Activated T-cell treated with anti-CD3 and anti-CD28 coated beads for 48 hours (primary cell): Measurements from ENCODE around the gene SMIM22.
"Not testable (repeated sequence)": the region's sequence is repeated elsewhere in the genome, so short reads cannot be mapped to it uniquely, and the experiment has no call there.

ENCODE experiments used
- DNase-seq: peaks from one replicate; pipeline ENCODE4 v3.0.0-alpha.2; 2020; ENCODE audit warnings: low read depth

SMIM22 gene

GRCh38 chr16:4768549-4769305, 26.4 kb upstream of the SMIM22 start:
- DNase-seq: peak; percentile 90

- no peak for DNase-seq
Observed at GRCh38 chr16:4769306-4769638, 25.9 kb upstream of the SMIM22 start.

DNA sequence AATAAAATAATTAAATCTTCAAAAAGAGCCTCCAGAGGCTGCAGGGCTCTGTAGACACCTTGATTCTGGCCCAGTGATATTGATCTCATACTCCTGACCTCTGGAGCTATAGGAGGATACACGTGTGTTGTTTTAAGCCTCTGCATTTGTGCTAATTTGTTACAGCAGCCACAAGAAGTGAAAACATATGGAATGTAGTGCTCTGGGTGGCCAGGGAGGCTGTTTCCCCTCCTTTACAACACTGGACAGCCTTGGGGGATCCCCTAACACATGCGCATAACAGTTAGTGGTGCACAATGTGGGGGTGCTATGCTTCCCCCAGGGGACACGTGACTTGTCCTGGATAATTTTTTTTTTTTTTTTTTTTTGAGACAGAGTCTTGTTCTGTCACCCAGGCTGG, 23.5 kb upstream of the SMIM22 start:
- no peak for DNase-seq

DNA sequence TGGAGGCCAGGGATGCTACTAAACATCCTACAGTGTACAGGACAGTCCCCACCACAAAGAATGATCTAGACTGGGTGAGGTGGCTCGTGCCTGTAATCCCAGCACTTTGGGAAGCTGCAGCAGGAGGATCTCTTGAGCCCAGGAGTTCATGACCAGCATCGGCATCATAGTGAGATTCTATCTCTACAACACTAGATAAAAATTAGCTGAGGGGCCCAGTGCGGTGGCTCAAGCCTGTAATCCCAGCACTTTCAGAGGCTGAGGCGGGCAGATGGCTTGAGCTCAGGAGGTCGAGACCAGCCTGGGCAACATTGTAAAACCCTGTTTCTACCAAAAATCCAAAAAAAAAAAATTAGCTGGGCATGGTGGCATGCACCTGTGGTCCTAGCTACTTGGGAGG, 22.8 kb upstream of the SMIM22 start:
- no peak for DNase-seq

DNA sequence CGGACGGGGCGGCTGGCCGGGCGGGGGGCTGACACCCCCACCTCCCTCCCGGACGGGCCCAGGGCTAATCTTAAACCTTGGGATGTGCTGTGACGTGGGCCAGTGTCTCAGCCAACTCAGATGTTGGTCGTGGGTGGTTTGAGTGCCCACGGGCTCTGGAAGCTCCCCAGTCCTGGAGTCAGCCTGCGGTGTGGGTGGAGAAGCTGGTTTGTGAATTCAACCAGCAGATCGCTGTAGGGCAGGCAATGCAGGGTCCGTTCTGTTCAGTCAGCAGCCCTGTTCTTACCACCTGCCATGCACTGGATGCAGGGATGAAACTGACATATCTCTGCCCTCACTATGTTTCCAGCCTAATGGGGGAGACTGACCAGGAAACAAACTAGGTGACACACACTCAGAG, 20.2 kb upstream of the SMIM22 start:
- DNase-seq: no peak

- DNase-seq: no peak
Observed at GRCh38 chr16:4776141-4776705, 18.9 kb upstream of the SMIM22 start.

DNA sequence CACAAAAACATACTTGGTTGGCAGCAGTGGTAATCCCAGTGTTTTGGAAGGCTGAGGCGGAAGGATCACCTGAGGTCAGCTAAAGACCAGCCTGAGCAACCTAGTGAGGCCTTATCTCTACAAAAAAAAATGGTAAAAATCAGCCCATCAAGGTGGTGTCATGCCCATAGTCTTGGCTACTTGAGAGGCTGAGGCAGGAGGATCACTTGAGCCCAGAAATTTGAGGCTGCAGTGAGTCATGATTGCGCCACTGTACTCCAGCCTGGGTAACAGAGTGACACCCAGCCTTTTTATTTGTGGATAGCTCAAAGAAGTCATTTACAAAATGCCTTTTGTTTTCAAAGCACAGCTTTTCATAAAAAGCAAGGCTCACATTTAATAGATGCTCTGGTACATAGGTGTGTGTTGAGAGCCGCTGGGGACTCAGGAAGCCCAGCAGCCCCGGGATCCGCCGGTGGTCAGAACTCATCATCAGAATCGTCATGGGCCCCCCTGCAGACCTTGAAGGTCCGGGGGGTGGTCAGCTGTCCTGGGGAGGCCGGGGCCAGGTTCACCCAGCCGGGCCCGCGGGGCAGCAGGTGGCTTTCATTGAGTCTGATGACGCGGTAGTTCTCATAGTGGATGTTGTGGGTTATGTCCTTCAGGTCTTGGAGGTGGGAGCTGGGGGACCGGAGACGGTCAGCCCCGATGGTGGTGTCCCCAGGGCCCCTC, 17.7 kb upstream of the SMIM22 start:
- no peak for DNase-seq

GRCh38 chr16:4778050-4778392, 17.1 kb upstream of the SMIM22 start:
- no peak for DNase-seq

DNA sequence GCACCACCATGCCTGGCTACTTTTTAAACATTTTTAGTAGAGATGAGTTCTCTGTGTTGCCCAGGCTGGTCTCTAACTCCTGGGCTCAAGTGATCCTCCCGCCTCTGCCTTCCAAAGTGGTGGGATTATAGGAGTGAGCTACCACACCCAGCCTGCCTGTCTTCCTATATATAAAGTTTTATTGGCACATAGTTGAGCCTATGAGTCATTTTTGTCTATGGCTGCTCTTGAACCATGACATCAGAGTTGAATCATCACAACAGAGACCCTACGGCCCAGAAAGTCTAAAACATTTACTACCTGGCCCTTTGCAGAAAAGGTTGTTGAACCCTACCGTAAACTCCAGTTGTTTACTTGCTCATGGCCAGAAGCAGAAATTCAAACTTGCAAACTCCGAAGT, 14.9 kb upstream of the SMIM22 start:
- no peak for DNase-seq

DNA sequence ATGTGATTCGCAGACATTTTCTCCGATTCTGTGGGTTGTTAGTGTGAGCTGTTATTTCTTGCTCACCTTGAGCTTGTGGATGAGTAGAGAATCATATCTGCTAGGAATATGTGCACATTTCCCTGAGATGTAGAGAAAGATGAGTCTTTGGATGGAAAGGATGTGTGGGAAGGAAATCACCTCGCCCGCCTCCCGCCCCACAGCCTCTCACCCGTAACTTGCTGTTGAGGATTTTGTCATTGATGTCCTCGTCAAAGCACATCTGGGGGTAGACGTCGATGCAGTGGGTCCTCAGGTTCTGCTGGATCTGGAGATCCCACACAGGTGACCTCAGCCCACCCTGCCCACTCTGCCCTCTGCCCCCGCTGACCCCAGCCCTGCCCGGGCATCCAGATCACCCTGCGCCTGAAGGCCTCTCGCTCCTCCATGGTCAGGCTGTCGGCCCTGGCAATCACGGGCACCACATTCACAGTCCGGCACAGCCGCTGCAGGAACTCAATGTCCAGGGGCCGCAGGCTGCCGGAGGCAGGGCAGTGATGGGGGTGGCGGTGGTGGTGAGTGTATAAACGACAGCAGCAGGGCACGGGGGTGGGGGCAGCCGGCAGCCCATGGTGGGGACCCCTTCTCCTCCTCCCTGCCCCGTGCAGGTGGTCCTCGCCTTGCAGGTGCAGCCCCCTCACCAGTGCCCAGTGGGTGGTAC, 11.8 kb upstream of the SMIM22 start:
- DNase-seq: no peak

DNA sequence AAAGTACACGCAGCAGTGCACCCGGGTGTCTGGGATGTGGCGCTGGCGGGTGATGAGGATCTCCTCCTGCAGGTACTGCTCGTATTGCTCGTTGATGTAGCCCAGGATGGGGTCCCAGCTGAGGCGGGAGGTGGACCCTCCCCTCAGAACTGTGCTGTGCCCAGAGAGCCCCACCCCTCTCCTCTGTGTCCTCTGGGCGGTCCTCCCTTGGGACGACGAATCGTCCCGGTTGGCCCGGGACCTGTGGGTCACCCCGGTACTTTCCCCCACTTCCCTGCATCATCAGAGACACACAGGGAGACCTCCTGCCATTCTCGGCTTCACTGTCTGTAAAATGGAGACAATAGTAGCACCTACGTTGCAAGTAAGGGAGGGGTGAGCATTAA, 11.2 kb upstream of the SMIM22 start:
- DNase-seq: no peak

DNA sequence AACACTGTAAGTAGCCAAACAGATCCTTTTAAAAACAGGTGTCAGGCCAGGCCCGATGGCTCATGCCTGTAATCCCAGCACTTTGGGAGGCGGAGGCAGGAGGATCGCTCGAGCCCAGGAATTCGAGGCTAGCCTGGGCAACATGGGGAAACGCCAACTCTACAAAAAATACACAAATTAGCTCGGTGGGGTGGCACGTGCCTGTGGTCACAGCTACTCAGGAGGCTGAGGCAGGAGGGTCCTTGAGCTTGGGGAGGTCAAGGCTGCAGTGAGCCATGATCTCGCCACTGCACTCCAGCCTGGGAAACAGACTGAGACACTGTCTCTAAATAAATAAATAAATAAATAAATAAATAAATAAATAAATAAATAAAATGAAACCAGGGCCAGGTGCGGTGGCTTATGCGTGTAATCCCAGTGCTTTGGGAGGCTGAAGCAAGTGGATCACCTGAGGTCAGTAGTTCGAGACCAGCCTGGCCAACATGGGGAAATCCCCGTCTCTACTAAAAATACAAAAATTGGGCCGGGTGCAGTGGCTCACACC, 10.7 kb upstream of the SMIM22 start:
- DNase-seq: not testable (repeated sequence)

DNA sequence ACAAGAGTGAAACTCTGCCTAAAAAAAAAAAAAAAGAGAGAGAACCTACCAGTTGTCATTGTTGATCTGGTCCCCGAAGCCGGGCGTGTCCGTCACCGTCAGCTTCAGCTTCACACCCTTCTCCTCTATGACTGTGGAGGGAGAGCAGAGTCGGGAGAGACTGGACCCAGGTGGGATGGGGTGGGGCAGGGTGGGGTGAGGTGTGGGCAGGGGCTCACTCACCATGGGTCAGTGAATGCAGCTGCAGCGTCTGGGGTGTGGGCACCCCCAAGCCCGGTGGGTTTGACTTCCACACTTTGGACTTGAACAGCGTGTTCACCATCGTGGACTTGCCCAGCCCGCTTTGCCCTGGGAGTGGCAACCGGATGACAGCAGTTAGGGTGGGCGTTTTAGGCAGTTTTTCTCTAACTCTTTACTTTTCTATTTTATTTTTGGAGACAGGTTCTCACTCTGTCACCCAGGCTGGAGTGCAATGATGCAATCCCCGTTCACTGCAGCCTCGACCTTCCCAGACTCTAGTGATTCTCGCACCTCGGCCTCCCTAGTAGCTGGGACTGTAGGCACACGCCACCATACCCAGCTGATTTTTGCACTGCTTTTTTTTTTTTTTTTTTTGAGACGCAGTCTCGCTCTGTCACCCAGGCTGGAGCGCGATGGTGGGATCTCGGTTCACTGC, 9.3 kb upstream of the SMIM22 start:
- DNase-seq: no peak

DNA sequence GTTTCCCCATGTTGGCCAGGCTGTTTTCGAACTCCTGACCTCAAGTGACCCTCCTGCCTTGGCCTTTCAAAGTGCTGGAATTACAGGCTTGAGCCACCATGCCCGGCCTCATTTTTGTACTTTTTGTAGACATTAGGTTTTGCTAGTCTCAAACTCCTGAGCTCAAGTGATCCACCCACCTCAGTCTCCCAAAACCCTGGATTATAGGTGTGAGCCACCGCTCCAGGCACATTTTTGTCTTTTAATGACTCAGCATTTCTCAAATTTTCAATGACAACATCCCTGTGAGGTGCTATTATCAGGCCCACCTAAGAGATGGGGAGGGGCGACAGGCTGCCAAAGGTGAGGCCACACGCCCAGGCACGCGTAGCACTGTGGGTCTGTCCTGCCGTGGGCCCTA, 8.1 kb upstream of the SMIM22 start:
- no peak for DNase-seq

GRCh38 chr16:4787627-4788482, 7.3 kb upstream of the SMIM22 start, which contains the start of gene SEPTIN12:
SEPTIN12 (minus strand) TSS chr16:4788345; CDS start chr16:4787645, 700 bp downstream.
- DNase-seq: no peak

- DNase-seq: no peak
Observed at GRCh38 chr16:4788489-4788889, 6.7 kb upstream of the SMIM22 start.

GRCh38 chr16:4788910-4789309, 6.3 kb upstream of the SMIM22 start:
- no peak for DNase-seq

GRCh38 chr16:4790261-4790660, 4.9 kb upstream of the SMIM22 start:
- no peak for DNase-seq

- no peak for DNase-seq
Observed at GRCh38 chr16:4790871-4791270, 4.3 kb upstream of the SMIM22 start.

DNA sequence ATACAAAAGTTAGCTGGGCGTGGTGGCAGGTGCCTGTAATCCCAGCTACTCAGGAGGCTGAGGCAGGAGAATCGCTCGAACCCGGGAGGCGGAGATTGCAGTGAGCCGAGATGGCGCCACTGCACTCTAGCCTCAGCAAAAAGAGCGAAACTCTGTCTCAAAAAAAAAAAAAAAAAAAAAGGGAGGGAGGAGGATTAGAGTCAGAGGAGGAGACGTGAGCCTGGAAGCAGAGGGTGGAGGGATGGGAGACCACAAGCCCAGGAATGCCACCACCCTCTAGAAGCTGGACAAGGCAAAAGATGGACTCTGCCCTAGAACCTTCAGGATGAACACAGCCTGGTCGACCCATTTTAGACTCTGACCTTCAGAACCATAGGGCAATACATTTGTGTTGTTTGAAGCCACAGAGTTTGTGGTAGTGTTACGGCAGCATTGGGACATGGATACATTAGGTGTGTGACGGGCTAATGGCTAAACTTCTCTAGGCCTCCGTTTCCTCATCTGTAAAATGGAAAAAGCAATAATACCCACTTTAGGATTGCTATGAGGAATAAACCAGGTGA, 2.1 kb upstream of the SMIM22 start:
- no peak for DNase-seq
